Measurements from ENCODE around the gene AHCYL2. TPM values are rescaled to one million over a fixed set of nuclear protein-coding genes. Genes with fewer than 3 reads are reported as not detected.

AHCYL2 gene
- total RNA-seq, 1 experiment from 2014 or later: 17.0 TPM

- TF ChIP-seq CTCF (IDR thresholded peaks at IDR 0.05 in 2 of 3, conservative IDR thresholded peaks at IDR 0.05 in 1 of 3; ENCODE audit: borderline replicate concordance in 1 of 3, insufficient read depth in 1 of 3, low read depth in 2 of 3, low read length in 2 of 3): no peak
- no peak for TF ChIP-seq POLR2A (IDR thresholded peaks at IDR 0.05; ENCODE audit: borderline replicate concordance, extremely low read depth, insufficient read depth, insufficient read length)
- TF ChIP-seq FOSL1 (IDR thresholded peaks at IDR 0.05; ENCODE audit: low read depth): no peak
- TF ChIP-seq EGR1 (IDR thresholded peaks at IDR 0.05; ENCODE audit: low read depth): no peak
- no peak for TF ChIP-seq ZBTB33 (IDR thresholded peaks at IDR 0.05; ENCODE audit: extremely low read depth, insufficient replicate concordance, low read length)
- no peak for TF ChIP-seq EZH2phosphoT487 (IDR thresholded peaks at IDR 0.05; ENCODE audit: borderline replicate concordance)
These were observed 2.8 kb upstream of the AHCYL2 start (continued) for GRCh38 chr7:129222064-129222463.

- RAD21 ChIA-PET (ENCODE audit: low non-redundant PET in 1 of 2, low total read pairs in 2 of 2, uncharacterized antibody in 2 of 2, unreplicated experiment in 2 of 2): no interaction called here
These were observed 538 bp downstream of the AHCYL2 start for GRCh38 chr7:129225206-129225930.

More at GRCh38 chr7:129225206-129225930, 538 bp downstream of the AHCYL2 start:
- no peaks in the 10 kb centered on the region for H3K9me2 ChIP-seq (ENCODE audit: insufficient read depth)
- intact Hi-C loops (cut with micrococcal nuclease): loop anchor here (2.0 kb wide), 1 partner anchor 785 kb away; no protein-coding TSS in a partner anchor
- peak overlapping the region; percentile 71 for H3K27ac ChIP-seq (ENCODE audit: low read depth, low read length)
- peaks cover 9 to 24% of the 10 kb centered on the region in 2 experiments; a peak in 3 of 4 replicates for H3K4me1 ChIP-seq (ENCODE audit: control insufficient read depth in 1 of 2, insufficient read depth in 2 of 2, low read length in 2 of 2)
- CTCF ChIA-PET: interaction anchor here (0.7 to 1.0 kb wide), 3 partner anchors 61 to 134 kb away, joined by 3 to 5 read pairs (median 3); no protein-coding TSS in a partner anchor
- H3K9me3 ChIP-seq (ENCODE audit: control insufficient read depth in 1 of 2, insufficient read depth in 1 of 2, low read depth in 1 of 2, low read length in 2 of 2): no peaks in the 10 kb centered on the region
- no peaks in the 10 kb centered on the region for H3K27me3 ChIP-seq (ENCODE audit: insufficient read depth, low read length)
- peaks cover 6% of the 10 kb centered on the region for H3K79me2 ChIP-seq (ENCODE audit: insufficient read depth, low read length)
- BruUV-seq (replicated peaks): no TSS peak
- peak; percentile 50 for ATAC-seq
- H4K20me1 ChIP-seq (ENCODE audit: insufficient read depth): no peaks in the 10 kb centered on the region
- peak overlapping the region; percentile 57 for H2AFZ ChIP-seq (ENCODE audit: low read depth, low read length, poor library complexity, severe bottlenecking)
- TF ChIP-seq ELF1 (IDR thresholded peaks at IDR 0.05; ENCODE audit: borderline replicate concordance, low read depth) (no peak), TCF7L2 (IDR thresholded peaks at IDR 0.05; ENCODE audit: borderline replicate concordance, extremely low read depth, insufficient read depth, insufficient read length) (no peak), ZFX (IDR thresholded peaks at IDR 0.05) (peak; percentile 62; the same call in 1 of the 2 replicates), MAX (IDR thresholded peaks at IDR 0.05) (peak; percentile 36; the same call in 1 of the 2 replicates)
- H3K9ac ChIP-seq (ENCODE audit: low read length): peak overlapping the region; percentile 77
- DNase-seq (ENCODE audit: low read depth, low spot score): no peak
- H3K4me3 ChIP-seq (replicated peaks in 1 of 2; ENCODE audit: low read depth in 1 of 2, low read length in 2 of 2): peak overlapping the region; percentile 80 to 94
- H3K36me3 ChIP-seq (ENCODE audit: control insufficient read depth in 1 of 2, insufficient read depth in 2 of 2, low read length in 2 of 2): no peaks in the 10 kb centered on the region
- peak overlapping the region; percentile 94 for H3K4me2 ChIP-seq (ENCODE audit: low read length)
- POLR2A ChIA-PET: interaction anchor here (0.7 kb wide), 1 partner anchor 729 kb away, joined by 3 read pairs; no protein-coding TSS in a partner anchor

All from HCT116 (cell line).